A549 (cell line): ENCODE measurements around the gene PROSER3.

Experiments
- CTCF ChIP-seq: fragments of >200 bp; sonication (Bioruptor Twin); formaldehyde crosslinking; IDR thresholded peaks from 3 replicates; pipeline ENCODE4 v1.5.1; 2016
- EP300 ChIP-seq, 2 experiments: fragments of >200 bp; sonication (Bioruptor Twin); formaldehyde crosslinking; IDR thresholded peaks; 2 replicates in 1 of 2; 3 replicates in 1 of 2; pipeline ENCODE4 v1.6.1; 2016 to 2017
- NR3C1 ChIP-seq: fragments of >200 bp; sonication (Bioruptor Twin); formaldehyde crosslinking; IDR thresholded peaks from 3 replicates; pipeline ENCODE4 v1.6.1; 2017
- POLR2A ChIP-seq: IDR thresholded peaks from 2 replicates; pipeline ENCODE4 v1.6.1; 2012; ENCODE audit warnings: mild to moderate bottlenecking, low read length
- POLR2AphosphoS2 ChIP-seq: conservative IDR thresholded peaks from 2 replicates; pipeline ENCODE4 v1.6.1; 2012; ENCODE audit warnings: low read length, improper control_type of control experiment, inconsistent platforms
- REST ChIP-seq: fragments of 200-600 bp; sonication (generic); IDR thresholded peaks from 2 replicates; pipeline ENCODE4 v1.6.1; 2016; ENCODE audit warnings: antibody characterized with exemption, mild to moderate bottlenecking, moderate library complexity
- USF2 ChIP-seq: fragments of 450-650 bp; IDR thresholded peaks from 2 replicates; pipeline ENCODE4 v1.6.1; 2014; ENCODE audit warnings: antibody characterized with exemption
- ZFP36 ChIP-seq: fragments of 450-650 bp; IDR thresholded peaks from 2 replicates; pipeline ENCODE4 v1.6.1; 2014; ENCODE audit warnings: borderline replicate concordance; ENCODE audit not compliant: partially characterized antibody
- ZSCAN20 ChIP-seq: fragments of 250-450 bp; sonication (Bioruptor Pico); IDR thresholded peaks from 2 replicates; pipeline ENCODE4 v1.8.0; 2022; ENCODE audit warnings: mild to moderate bottlenecking, moderate library complexity

GRCh38 chr19:35723671-35724070 is 34.3 kb upstream of the PROSER3 start:
- no peak for TF ChIP-seq POLR2A
- TF ChIP-seq CTCF: no peak
- TF ChIP-seq EP300 (IDR thresholded peaks at IDR 0.05): no peak
- no peak for TF ChIP-seq NR3C1
- no peak for TF ChIP-seq ZSCAN20
- no peak for TF ChIP-seq ZFP36
- no peak for TF ChIP-seq POLR2AphosphoS2
- no peak for TF ChIP-seq USF2
- TF ChIP-seq REST: no peak
